Skin epidermis (tissue), 12 donors: ENCODE measurements around the gene IFITM5.

ENCODE experiments used
- H3K27ac ChIP-seq, 21 experiments: fragments of 200-600 bp; sonication (generic) in 11 of 21; one replicate each; pipeline ENCODE4 v1.5.0; 2020; ENCODE audit warnings: mild to moderate bottlenecking in 3 of 21, inconsistent platforms in 2 of 21, moderate library complexity in 2 of 21
- H3K4me3 ChIP-seq, 7 experiments: fragments of 200-600 bp; sonication (generic) in 2 of 7; one replicate each; pipeline ENCODE4 v1.5.0; 2020; ENCODE audit warnings: inconsistent platforms in 2 of 7, mild to moderate bottlenecking in 2 of 7, moderate library complexity in 1 of 7

Gene IFITM5

DNA sequence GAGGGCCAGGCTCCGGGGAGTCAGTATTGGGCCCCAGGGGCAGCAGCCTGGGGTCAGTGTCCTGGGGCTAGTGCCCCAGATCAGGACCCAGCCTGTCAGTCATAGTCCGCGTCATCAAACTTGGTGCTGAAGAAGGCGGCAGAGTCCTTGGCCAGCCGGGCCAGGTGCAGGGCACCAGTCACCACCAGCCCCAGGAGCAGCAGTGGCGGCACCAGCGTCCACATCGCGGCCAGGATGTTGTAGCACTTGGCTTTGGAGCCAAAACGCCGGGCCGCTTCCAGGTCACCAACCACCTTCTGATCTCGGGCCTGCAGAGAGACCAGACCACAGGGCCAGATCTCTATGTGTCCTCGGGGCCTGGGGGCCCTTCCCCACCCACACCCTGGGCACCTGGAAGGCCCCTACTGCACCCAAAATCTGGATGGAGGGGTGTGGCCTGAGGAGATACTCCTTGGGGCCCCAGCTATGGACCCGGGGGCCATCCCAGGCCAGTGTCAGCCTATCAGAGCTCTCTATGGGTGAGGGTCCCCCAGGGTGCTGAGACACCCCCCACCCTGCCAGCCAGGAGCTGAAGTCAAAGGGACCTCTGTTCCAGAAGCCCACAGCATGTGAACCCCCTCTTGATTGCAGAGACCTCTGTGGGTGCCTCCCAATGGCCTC lies 790 bp downstream of the IFITM5 start:
- Histone ChIP-seq H3K27ac (peak overlapping the region in 8 of 21 experiments; percentile 5 to 75 (median 50)), H3K4me3 (no peak overlapping the region)

- H3K27ac ChIP-seq: peak overlapping the region in 9 of 21 experiments; percentile 5 to 75 (median 50)
- no peak overlapping the region for H3K4me3 ChIP-seq
Measured at GRCh38 chr11:297586-298405, 1.5 kb downstream of the IFITM5 start.

- Histone ChIP-seq H3K4me3 (no peak overlapping the region), H3K27ac (peak overlapping the region in 4 of 21 experiments; percentile 10 to 61 (median 21))
Measured at GRCh38 chr11:297051-297585, 2.2 kb downstream of the IFITM5 start.

GRCh38 chr11:296171-297050 lies 2.9 kb downstream of the IFITM5 start:
- Histone ChIP-seq H3K4me3 (no peak overlapping the region), H3K27ac (peak overlapping the region in 3 of 21 experiments; percentile 10 to 61 (median 31))

DNA sequence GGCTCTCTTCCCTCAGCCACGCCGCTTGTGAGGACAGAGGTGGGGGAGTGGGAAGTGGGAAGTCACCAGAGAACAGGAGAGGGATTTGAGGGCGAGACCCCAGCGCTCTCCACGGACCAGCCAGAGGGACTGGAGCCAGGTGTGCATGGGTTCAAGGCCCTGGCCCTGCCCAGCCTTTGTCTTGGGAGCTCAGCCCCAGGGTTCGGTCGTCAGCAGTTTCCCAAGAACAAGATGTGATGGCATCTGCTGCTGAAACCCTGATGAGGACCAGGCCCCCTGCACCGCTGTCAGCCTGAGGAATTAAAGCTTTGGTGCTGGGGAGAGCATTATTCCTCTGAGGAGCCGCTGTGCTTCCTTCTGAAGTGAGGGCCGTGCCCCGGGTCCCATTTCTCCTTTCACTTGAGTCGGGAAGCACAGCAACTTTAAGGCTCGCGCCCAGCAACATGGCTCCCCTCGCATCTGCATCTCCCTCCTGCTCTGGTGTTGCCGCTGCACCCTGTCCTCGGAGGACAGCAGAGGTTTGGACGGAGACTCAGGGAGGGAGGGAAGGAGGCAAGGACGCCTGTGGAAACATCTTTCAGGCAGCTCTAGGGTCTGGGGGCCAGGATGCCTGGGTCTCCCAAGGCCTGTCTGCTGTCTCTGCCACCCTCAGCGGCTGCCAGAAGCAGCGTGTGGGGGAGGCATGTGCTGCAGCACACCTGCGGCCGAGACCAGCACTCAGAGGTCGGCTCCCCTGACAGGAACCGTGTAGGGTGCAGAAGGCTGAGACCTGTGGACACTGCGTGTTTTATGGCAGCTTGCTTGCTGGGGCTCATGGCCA lies 3.8 kb downstream of the IFITM5 start:
- H3K27ac ChIP-seq: no peak overlapping the region
- H3K4me3 ChIP-seq: no peak overlapping the region

GRCh38 chr11:294780-295179 lies 4.5 kb downstream of the IFITM5 start:
- Histone ChIP-seq H3K4me3 (no peak overlapping the region), H3K27ac (no peak overlapping the region)

DNA sequence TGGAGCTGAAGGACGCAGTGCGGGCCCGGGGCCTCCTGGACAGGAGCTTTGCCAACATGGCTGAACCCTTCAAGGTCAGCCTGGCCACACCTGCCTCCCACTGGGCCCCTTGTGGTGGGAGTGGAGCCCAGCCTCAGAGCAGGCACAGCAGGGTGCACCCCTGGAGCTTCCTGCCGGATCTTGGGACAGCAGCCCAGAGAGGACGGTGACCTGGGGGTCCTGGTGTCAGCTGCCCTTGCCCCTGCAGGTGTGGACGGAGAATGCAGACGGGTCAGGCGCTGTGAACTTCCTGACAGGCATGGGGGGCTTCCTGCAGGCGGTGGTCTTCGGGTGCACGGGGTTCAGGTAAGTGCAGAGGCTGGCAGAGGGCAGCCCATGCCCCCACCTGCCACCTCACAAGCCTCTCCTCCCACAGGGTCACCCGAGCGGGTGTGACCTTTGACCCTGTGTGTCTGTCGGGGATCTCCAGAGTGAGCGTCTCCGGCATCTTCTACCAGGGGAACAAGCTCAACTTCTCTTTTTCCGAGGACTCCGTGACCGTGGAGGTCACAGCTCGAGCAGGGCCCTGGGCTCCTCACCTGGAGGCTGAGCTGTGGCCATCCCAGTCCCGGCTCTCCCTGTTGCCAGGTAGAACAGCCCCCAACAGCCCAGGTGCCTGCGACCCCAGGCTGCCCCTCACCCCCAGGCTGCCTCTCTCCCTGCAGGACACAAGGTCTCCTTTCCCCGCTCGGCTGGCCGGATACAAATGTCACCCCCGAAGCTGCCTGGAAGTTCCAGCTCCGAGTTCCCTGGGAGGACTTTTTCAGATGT lies 5.3 kb downstream of the IFITM5 start:
- no peak overlapping the region for H3K27ac ChIP-seq
- no peak overlapping the region for H3K4me3 ChIP-seq

DNA sequence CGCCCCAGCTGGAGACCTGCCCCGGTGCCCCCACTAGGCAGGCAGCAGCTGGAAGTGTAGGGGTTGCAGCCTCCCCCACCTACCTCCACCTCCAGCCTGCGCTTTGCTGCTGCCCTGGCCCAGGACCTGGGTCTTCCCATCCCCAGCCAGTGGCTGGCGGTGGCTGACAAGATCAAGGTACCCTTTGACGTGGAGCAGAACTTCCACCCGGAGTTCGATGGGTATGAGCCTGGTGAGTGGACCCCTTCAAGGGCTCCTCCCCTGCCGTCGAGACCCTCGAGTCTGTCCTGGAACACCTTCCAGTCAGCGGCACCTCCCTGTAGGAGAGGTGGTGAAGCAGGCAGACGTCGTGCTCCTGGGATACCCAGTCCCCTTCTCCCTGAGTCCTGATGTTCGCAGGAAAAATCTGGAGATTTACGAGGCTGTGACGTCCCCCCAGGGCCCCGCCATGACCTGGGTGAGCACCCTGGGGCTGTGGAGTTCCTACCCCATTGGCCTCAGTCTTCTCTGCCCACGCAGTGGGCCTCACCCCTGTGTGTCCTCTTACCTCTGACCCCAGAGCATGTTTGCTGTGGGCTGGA lies 6.0 kb downstream of the IFITM5 start:
- no peak overlapping the region for H3K27ac ChIP-seq

GRCh38 chr11:292211-293121 lies 6.9 kb downstream of the IFITM5 start:
- Histone ChIP-seq H3K4me3 (no peak overlapping the region), H3K27ac (no peak overlapping the region)

More for the DNA sequence above, 6.0 kb downstream of the IFITM5 start:
- no peak overlapping the region for H3K4me3 ChIP-seq

GRCh38 chr11:291281-292210 lies 7.8 kb downstream of the IFITM5 start:
- Histone ChIP-seq H3K27ac (no peak overlapping the region), H3K4me3 (no peak overlapping the region)

GRCh38 chr11:290621-291231 lies 8.6 kb downstream of the IFITM5 start:
- Histone ChIP-seq H3K4me3 (no peak overlapping the region), H3K27ac (peak overlapping the region in 1 of 21 experiments; percentile 87)

DNA sequence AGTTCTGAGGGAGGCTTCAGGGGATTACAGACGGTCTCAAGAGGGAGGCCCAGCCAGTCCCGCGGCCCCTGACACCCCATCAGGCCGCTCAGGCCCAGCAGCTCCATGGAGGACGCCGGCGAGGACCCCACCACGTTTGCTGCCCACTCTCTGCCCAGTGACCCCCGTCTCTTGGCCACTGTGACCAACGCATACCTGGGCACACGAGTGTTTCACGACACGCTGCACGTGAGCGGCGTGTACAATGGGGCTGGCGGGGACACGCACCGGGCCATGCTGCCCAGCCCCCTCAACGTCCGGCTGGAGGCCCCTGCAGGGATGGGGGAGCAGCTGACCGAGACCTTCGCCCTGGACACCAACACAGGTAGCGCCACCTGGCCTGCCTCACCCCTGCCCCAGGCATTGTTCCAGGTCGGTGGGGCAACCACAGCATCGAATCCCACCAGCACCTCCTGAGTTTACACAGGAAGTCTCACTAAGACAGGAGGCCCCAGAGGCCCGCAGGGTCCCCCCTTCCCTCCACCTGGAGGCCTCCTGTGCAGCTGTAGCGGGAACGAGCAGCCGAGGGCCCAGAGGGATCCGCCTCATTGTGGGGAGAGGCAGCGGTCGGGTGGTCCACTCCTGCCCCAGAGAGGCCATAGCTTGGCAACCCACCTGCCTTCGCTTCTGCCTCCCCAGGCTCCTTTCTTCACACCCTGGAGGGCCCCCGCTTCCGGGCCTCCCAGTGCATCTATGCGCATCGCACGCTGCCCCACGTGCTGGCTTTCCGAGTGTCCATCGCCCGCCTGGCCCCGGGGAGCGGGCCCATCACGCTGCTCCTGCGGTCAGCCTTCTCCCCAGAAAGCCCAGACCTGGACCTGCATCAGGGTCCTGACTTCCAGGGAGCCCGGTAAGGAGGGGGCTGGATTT lies 9.4 kb downstream of the IFITM5 start:
- Histone ChIP-seq H3K4me3 (peak overlapping the region in 5 of 7 experiments; percentile 43 to 79 (median 55)), H3K27ac (peak overlapping the region in 16 of 21 experiments; percentile 54 to 87 (median 80))

DNA sequence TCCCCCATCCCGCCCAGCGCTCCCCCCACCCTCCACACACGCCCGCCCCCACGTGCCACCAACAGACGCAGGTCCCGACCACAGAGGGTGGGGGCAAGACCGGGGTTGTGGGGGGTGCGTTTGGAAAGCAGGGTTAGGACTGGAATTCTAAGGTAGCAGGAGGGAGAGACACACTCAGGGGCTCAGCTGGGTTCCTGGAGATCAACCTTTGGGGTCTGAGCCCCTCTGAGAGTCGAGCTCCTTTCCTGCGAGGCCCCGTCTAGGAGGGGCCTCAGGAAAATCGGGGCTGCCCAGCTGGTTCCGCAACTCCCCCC lies 10.0 kb downstream of the IFITM5 start:
- peak overlapping the region; percentile 43 to 79 (median 55) for H3K4me3 ChIP-seq
- H3K27ac ChIP-seq: peak overlapping the region; percentile 44 to 87 (median 76)
